NCI-H1417 (cell line): ENCODE results near the gene CYTH1.

ENCODE experiments used
- DNase-seq, 3 experiments: peaks; one replicate each; lab custom pipeline; 2025; lab: John Stamatoyannopoulos, UW

Gene CYTH1

GRCh38 chr17:78804777-78805176, 22.7 kb upstream of the CYTH1 start:
- no peak for DNase-seq

DNA sequence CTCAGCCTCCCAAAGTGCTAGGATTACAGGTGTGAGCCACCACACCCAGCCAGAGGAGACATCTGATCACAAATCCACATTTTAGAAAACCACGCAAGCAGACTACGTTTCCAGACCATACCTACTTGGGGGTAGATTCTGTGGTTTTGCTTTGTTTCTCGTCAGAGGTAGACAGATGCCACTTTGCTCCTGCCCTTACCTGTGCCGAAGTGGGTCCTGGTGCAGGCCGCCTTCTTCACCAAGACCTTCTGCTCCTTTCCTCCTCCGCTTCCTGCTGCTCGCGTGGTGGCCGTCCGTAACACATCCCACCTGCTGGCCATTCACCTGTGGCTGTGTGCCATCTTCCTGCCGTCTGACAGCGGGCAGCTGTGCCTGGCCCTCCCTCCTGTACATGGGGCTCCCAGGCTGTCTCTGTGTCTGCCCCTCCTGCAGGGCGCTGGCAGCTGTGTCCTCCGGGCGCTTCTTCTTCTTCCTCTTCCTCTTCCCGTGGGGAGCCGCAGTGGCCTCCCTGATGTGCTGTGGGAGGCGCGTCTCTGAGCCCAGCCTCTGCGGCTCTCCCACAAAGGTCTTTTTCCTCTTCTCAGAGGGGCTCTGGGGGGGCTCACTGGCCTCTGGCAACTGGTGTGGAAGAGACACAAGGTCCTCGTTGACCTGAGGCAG, 21.2 kb upstream of the CYTH1 start:
- DNase-seq = no peak

GRCh38 chr17:78802459-78802858, 20.4 kb upstream of the CYTH1 start:
- DNase-seq = no peak

DNA sequence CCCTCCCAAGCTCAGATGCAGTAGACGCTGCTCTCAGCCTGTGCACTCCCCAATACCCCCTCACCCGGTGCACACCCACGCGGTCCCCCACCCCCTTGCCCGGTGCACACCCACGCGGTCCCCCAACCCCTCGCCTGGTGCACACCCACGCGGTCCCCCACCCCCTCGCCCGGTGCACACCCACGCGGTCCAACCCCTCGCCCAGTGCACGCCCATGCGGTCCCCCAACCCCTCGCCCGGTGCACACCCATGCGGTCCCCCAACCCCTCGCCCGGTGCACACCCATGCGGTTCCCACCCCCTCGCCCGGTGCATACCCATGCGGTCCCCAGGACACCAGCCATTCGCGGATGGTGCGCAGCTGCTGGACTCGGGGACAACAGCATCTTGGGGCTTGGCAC, 19.9 kb upstream of the CYTH1 start:
- no peak for DNase-seq

GRCh38 chr17:78800132-78800931, 18.3 kb upstream of the CYTH1 start:
- no peak for DNase-seq

GRCh38 chr17:78798695-78799559, 16.9 kb upstream of the CYTH1 start:
- DNase-seq = peak; percentile 2 to 31 (median 4)

GRCh38 chr17:78797691-78798585, 15.9 kb upstream of the CYTH1 start:
- DNase-seq = no peak

GRCh38 chr17:78797213-78797612, 15.1 kb upstream of the CYTH1 start:
- DNase-seq = no peak

DNA sequence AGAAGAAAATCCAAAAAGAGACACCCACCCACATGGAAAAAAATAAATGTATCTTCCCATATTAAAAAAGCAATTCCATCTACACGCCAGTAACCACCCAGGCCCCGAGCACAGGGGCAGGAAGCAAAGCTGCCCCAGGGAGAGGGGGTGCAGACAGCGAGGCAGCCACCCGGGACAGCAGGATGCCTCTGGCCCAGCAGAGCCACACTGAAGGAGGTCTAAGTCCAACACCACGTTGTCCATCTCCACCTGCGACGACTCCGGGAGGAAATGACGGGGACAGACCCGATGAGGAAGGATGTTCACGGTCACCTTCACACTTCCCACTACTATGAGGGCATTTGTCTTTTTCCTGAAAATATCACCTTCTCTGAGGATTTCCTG, 14.4 kb upstream of the CYTH1 start:
- DNase-seq = no peak

- DNase-seq = no peak
These were observed 13.9 kb upstream of the CYTH1 start for GRCh38 chr17:78795861-78796516.

- DNase-seq = no peak
These were observed 13.0 kb upstream of the CYTH1 start for GRCh38 chr17:78794864-78795640.

DNA sequence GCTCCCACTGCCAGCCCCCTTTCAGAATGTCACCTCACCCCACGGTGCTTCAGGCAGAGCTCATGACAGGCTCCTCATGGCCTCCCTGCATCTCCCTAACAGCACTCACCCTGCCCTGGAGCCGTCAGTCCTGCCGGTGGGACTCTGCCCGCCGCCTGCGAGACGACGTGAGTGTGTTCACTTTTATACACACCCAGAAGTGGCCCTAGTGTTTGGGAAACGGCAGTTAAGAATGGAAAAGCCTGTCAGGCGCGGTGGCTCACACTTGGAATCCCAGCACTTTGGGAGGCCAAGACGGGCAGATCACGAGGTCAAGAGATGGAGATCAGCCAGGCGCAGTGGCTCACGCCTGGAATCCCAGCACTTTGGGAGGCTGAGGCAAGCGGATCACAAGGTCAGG, 12.3 kb upstream of the CYTH1 start:
- DNase-seq = no peak

DNA sequence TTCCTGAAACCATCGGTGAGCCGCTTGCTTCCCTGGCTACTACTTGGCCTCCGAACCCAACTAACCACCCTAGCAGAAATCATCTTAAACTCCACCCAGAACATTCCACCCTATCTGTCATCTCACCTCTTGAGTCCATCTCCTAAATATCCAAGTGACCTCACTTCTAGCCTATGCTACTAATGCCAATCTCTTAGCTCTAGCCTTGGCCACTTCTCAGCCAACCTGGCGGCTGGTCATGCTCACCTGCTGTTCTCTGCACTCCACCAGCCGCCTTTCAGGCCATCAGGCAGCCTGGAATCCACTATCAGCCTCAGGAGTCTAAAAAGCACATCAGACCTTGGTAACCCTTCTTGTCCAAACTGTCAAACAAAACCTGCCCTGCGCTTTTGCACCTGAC, 11.9 kb upstream of the CYTH1 start:
- DNase-seq = no peak

GRCh38 chr17:78793415-78793814, 11.3 kb upstream of the CYTH1 start:
- DNase-seq = no peak

DNA sequence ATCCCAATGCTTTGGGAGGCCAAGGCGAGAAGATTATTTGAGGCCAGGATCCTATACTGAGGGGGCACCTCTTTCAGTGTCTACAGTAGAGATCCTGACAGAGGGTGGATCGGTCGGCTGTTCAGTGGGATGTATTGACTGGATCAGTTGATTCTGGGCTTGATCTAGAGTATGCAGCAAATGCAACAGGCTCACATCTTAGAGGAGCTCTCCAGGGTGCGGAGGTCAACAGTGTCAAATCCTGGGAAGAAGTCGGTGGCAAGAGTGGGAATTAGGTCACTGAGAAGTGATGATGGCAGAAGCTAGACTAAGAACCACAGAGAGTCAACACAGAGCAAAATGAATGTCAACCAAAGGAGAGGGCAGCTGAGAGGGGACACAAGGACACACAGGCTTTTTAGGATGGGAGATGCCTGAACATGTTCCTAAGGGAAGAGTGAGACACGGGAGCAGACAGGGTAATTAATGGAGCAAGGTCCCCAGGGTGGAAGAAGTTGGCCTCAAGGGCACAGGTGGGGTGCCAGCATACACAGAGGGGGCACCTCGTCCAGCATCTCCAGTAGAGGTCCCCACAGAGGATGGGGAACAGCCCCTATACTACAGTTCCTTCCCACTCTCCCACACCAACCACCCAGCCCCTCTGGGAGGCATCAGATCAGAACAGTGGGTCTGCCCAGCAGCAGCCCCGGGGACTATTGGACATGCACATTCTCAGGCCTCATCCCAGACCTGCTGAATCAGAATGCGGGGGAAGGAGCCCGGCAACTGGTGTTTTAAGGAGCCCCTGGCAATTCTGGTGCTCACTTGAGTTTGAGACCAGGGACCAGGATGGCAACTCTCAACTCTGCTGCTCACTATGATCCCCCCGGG, 10.0 kb upstream of the CYTH1 start:
- no peak for DNase-seq

DNA sequence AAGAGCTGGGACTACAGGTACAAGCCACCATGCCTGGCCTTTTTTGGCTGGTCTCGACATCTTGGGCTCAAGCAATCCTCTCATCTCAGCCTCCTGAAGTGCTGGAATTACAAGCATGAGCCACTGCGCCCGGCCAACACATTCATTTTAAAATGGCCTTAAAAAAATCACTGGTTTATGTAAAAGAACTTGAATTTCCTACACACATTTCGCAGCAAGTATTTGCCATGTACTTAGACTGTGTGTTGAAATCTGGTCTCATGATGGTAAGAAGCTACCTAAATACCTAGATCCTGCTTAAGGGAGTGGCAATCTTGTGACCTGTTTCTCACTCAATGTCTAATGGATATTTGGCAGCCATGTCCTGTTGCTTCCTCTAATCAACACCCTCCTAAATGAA, 8.5 kb upstream of the CYTH1 start:
- no peak for DNase-seq

DNA sequence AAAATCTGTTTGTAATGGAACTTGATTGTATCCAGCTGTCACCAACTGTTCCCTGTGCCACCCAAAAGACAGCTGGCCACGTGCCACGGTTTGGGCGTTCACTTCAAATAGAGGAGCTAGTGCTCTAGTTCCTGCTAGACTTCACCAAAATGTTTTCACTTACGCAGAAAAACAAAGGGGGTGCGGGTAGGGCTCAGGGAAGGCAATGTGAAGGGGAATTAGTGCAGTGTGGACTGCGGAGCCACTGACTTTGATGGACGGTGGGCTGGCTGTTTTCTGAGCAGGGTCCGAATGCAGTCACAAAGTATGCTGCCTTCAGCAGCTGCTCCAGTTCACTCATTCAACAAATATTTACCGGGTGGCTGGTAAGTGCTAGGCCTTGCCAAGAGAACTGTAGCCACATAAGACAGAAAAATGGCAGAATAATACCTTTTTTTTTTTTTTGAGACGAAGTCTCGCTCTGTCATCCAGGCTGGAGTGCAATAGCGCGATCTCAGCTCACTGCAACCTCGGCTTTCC, 7.6 kb upstream of the CYTH1 start:
- DNase-seq = no peak

- DNase-seq = no peak
These were observed 7.1 kb upstream of the CYTH1 start for GRCh38 chr17:78789149-78789662.

- no peak for DNase-seq
These were observed 6.4 kb upstream of the CYTH1 start for GRCh38 chr17:78788451-78788850.
